ENCODE measurements around the gene UBASH3B. TPM values are rescaled to one million over a fixed set of nuclear protein-coding genes. Genes with fewer than 3 reads are reported as not detected.
A peak's percentile ranks its signal among the peaks of the same experiment; 100 is the strongest.

Gene UBASH3B
- polyA plus RNA-seq, 3 donors = 6.3 to 9.1 (median 8.2) TPM

GRCh38 chr11:122789907-122790306 lies 134.4 kb downstream of the UBASH3B start:
- DNase-seq (ENCODE audit: extremely low read depth in 1 of 11, low read depth in 9 of 11, low spot score in 4 of 11) = no peak

GRCh38 chr11:122791411-122791810 lies 135.9 kb downstream of the UBASH3B start:
- no peak for DNase-seq (ENCODE audit: extremely low read depth in 1 of 11, low read depth in 9 of 11, low spot score in 4 of 11)

GRCh38 chr11:122791836-122792235 lies 136.3 kb downstream of the UBASH3B start:
- no peak for DNase-seq (ENCODE audit: extremely low read depth in 1 of 11, low read depth in 9 of 11, low spot score in 4 of 11)

GRCh38 chr11:122793515-122793914 lies 138.0 kb downstream of the UBASH3B start:
- no peak for DNase-seq (ENCODE audit: extremely low read depth in 1 of 11, low read depth in 9 of 11, low spot score in 4 of 11)

DNA sequence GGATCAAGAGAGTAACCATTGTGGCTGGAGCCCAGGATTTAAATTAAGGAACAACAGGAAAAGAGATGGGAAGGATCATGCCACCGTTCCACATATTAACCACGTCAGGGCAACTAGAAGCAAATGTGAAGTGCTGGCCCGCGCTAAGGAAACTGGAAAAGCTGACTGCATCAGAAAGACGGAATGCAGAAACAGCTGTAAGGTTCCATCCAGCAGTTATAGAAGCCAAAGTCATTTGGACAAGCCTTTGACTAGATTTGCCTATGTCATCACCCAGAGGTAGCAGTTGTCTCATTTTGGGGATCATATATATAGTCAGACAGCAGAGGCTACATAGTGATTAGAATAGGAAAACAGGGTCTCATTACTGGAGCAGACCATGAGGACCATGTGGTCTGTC lies 139.8 kb downstream of the UBASH3B start:
- DNase-seq (ENCODE audit: extremely low read depth in 1 of 11, low read depth in 9 of 11, low spot score in 4 of 11) = no peak

GRCh38 chr11:122796128-122796717 lies 140.7 kb downstream of the UBASH3B start:
- DNase-seq (ENCODE audit: extremely low read depth in 1 of 11, low read depth in 9 of 11, low spot score in 4 of 11) = no peak

- DNase-seq (ENCODE audit: extremely low read depth in 1 of 11, low read depth in 9 of 11, low spot score in 4 of 11) = no peak
Observed at GRCh38 chr11:122797651-122798050, 142.1 kb downstream of the UBASH3B start.

DNA sequence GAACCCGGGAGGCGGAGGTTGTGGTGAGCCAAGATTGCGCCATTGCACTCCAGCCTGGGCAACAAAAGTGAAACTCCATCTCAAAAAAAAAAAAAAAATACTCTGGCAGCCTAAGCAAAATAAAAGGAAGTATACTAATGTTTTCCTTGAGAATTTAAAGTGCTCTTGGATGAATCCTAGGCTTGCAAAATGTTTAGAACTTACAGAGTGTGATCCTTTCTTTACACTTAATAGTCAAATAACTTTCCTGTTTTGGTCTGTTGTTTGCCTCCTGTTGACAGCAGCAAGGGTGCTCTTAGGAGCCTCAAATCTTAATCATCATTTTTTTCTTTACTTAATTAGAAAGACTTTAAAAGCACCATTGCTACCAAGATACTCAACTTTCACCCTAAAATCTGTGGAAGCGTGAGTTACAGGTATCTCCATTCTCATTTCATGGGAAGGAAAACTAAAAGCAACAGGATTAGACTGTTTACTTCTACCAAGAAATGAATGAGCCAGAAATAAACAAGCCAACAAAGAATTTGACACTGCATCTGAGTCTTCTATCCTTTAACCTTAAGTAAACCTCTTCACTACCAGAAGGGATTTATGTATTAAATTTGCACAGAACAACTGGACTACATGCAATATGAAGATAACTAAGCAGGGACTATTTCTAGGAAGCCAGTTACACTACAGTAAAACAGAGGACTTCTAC lies 144.0 kb downstream of the UBASH3B start:
- no peak for DNase-seq (ENCODE audit: extremely low read depth in 1 of 11, low read depth in 9 of 11, low spot score in 4 of 11)

DNA sequence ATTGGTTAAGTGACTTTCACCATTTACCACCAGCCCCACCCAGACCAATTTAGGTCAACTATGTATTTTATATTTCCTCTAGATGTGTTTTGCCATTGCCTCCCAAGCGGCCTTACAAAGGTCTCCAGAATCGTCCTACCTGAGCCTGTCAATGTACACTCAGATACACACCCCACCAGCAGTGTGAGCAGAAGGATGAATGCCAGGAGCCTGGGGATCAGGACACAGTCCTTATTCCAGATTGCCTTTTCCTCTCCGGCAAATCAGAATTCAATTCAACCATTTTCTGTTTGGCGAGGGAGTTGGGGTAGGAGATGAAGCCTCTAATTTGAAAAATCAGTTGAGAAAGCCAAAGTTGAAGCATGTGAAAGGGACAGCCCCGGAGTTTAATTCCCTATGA lies 147.4 kb downstream of the UBASH3B start:
- DNase-seq (ENCODE audit: extremely low read depth in 1 of 11, low read depth in 9 of 11, low spot score in 4 of 11) = no peak

DNA sequence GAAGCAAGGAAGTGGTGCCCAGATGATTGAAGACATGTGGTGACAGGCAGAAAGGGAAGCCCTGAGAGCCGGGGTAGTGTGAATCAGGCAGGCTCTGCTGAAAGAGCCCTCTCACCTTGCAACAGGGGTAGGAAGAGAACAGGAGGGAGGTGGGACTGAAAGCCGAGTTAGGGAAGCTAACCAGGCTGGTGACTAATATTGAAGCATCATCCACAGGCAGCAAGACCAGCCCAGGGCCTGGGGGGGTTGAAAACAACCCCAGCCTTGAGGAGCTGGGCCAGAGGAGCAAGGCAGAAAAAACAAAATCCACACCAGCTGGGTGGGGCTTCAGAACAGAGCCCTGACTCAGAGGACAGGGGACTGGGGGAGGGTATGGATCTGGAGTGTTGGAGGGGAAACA lies 147.8 kb downstream of the UBASH3B start:
- DNase-seq (ENCODE audit: extremely low read depth in 1 of 11, low read depth in 9 of 11, low spot score in 4 of 11) = no peak

DNA sequence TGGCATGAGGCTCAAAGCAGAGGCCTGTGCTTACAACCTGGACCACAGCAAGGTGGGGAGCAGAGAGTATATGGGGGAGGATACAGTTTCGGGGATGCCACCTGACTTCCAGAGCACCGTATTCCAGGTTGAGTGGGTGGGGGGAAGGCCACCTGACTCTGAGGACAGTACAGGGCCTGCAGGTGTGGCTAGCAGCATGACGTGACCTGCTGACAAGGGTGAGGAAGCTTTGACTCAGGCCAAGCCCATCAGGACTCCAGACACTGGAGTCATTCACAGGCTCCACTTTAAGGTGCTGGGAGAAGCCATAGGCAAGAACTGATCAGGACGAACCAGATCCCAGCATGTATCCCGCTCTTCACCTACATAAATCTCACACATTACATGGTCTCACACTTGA lies 148.2 kb downstream of the UBASH3B start:
- DNase-seq (ENCODE audit: extremely low read depth in 1 of 11, low read depth in 9 of 11, low spot score in 4 of 11) = no peak

DNA sequence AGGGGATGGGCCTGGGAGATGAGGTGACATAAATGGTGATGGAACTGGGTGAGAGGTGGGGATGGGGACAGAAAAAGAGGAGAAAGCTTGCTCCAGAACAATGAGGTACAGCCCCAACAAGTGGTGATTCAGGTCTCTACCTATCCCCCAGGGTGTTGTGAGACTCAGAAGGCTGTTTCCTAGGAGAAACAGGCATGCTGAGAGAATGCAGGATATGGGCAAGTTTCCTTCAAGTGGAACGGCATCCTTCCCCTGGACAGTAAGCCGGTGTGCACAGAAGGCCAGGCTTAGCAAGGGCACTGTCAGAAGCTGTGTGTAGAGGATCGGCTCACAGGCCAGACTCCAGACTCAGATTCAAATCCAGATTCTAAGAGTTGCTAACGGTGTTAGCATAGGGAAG lies 148.6 kb downstream of the UBASH3B start:
- peak in 1 of 11 donors; percentile 6 for DNase-seq (ENCODE audit: extremely low read depth in 1 of 11, low read depth in 9 of 11, low spot score in 4 of 11)

DNA sequence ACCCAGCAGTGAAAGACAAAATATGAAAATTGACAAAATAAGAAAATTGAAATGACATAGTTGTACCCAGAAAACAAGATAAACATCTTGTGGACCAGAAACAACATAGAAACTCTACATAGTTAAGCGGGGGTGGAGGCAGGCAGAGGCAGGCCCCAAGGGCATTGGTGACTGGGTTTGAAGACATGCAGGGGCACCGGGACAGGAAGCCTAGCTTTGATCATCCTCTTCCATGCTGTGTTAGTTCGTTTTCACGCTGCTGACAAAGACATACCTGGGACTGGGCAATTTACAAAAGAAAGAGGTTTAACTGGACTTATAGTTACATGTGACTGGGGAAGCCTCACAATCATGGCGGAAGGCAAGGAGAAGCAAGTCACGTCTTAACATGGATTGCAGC lies 149.3 kb downstream of the UBASH3B start:
- no peak for DNase-seq (ENCODE audit: extremely low read depth in 1 of 11, low read depth in 9 of 11, low spot score in 4 of 11)

GRCh38 chr11:122807731-122808477 lies 152.4 kb downstream of the UBASH3B start:
- no peak for DNase-seq (ENCODE audit: extremely low read depth in 1 of 11, low read depth in 9 of 11, low spot score in 4 of 11)

- DNase-seq (ENCODE audit: extremely low read depth in 1 of 11, low read depth in 9 of 11, low spot score in 4 of 11) = peak in 3 of 11 donors; percentile 8 to 13 (median 9)
Observed at GRCh38 chr11:122808478-122808869, 153.0 kb downstream of the UBASH3B start.

DNA sequence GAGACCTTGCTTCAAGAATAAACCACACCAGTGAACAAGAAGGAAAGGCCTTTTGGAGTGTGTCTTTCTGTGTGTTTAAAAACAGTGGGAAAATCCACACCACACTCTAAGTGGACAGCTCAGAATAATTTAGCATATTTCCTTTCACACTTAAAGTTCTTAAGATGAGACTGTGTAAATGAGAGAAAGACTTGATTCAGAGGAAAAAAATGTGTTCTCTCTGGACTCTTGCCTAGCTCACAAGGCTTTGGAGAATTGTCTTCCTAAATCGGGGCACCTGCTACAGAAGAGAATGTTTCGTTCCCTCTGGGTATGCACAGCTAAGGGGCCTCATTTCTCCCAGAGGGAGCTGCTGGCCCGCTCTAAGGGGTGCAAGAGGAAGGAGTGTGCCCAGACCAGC lies 154.3 kb downstream of the UBASH3B start:
- DNase-seq (ENCODE audit: extremely low read depth in 1 of 11, low read depth in 9 of 11, low spot score in 4 of 11) = no peak

DNA sequence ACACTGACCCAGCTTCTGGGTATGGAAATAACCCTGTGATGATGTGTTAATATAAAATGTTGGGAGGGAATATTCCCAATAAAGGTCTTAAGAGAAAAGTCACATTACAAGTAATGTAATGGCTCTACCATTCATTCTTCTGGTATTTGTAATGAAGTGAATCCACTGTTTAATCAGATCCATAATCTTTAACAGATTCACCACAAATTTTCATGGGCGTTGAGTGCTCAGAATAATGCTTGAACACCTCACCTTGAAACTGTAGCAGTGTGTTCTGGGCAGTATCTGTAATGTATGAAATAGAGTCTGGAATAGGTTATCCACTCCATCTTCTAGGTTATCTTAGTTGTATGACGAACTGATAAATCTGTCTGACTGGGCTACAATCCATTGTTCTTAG lies 156.2 kb downstream of the UBASH3B start:
- no peak for DNase-seq (ENCODE audit: extremely low read depth in 1 of 11, low read depth in 9 of 11, low spot score in 4 of 11)

GRCh38 chr11:122812638-122813037 lies 157.1 kb downstream of the UBASH3B start:
- no peak for DNase-seq (ENCODE audit: extremely low read depth in 1 of 11, low read depth in 9 of 11, low spot score in 4 of 11)

DNA sequence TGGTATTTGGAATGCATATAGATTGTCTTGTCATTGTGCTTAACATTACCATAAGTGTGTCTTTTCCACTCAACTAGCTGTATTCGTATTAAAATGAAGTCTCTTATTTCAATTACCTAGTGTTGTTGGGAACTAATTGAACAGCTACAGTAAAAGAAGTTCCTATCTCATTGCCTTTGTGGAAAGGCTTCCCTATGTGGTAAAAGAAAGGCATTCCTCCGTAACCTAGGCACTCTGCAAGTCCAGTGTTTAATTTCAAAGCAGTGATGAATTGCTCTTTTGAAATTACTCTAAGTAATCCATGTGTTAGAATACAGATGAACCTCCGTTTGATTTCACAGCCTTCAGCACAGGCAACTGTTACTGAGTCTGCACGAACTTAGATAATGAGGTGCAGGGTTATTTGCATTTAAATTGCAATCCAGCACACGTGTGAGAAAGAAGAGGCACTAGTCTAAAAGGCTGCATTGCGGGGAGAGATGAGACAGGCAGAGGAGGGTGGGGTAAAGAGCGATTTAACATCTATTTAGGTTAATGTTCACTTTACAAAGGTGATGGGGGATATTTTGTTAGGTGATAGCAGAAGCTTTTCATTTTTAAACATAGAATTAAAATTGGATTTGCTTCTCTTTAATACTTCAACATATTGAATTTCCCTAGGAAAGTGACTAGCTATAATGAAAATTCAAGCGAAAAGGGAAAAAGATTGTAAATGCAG lies 157.8 kb downstream of the UBASH3B start:
- no peak for DNase-seq (ENCODE audit: extremely low read depth in 1 of 11, low read depth in 9 of 11, low spot score in 4 of 11)

- DNase-seq (ENCODE audit: extremely low read depth in 1 of 11, low read depth in 9 of 11, low spot score in 4 of 11) = no peak
Observed at GRCh38 chr11:122813894-122814270, 158.4 kb downstream of the UBASH3B start.

Data from renal cortex interstitium (tissue), 11 donors.